ENCODE results near the gene NETO1. TPM values are rescaled to one million over a fixed set of nuclear protein-coding genes. Genes with fewer than 3 reads are reported as not detected.

Gene NETO1
- total RNA-seq, 1 donor from 2014 or later: 0.89 TPM

GRCh38 chr18:72846736-72847533 is 20.9 kb downstream of the NETO1 start:
- DNase-seq (ENCODE audit: low read depth): no peak

GRCh38 chr18:72843743-72844142 is 24.0 kb downstream of the NETO1 start:
- DNase-seq (ENCODE audit: low read depth): no peak

GRCh38 chr18:72840109-72840508 is 27.7 kb downstream of the NETO1 start:
- DNase-seq (ENCODE audit: low read depth): no peak

GRCh38 chr18:72834731-72835130 is 33.1 kb downstream of the NETO1 start:
- no peak for DNase-seq (ENCODE audit: low read depth)

- DNase-seq (ENCODE audit: low read depth): no peak
Observed at GRCh38 chr18:72833471-72833870, 34.3 kb downstream of the NETO1 start.

GRCh38 chr18:72830109-72830508 is 37.7 kb downstream of the NETO1 start:
- DNase-seq (ENCODE audit: low read depth): peak; percentile 6

GRCh38 chr18:72828601-72829000 is 39.2 kb downstream of the NETO1 start:
- no peak for DNase-seq (ENCODE audit: low read depth)

- no peak for DNase-seq (ENCODE audit: low read depth)
Observed at GRCh38 chr18:72826736-72827135, 41.1 kb downstream of the NETO1 start.

- no peak for DNase-seq (ENCODE audit: low read depth)
Observed at GRCh38 chr18:72823345-72823744, 44.4 kb downstream of the NETO1 start.

GRCh38 chr18:72822202-72822601 is 45.6 kb downstream of the NETO1 start:
- no peak for DNase-seq (ENCODE audit: low read depth)

GRCh38 chr18:72820571-72820970 is 47.2 kb downstream of the NETO1 start:
- DNase-seq (ENCODE audit: low read depth): no peak

GRCh38 chr18:72819050-72819449 is 48.7 kb downstream of the NETO1 start:
- DNase-seq (ENCODE audit: low read depth): no peak

GRCh38 chr18:72811047-72811446 is 56.7 kb downstream of the NETO1 start:
- peak; percentile 0 for DNase-seq (ENCODE audit: low read depth)

- no peak for DNase-seq (ENCODE audit: low read depth)
Observed at GRCh38 chr18:72808680-72809079, 59.1 kb downstream of the NETO1 start.

- DNase-seq (ENCODE audit: low read depth): no peak
Observed at GRCh38 chr18:72799106-72799505, 68.7 kb downstream of the NETO1 start.

GRCh38 chr18:72783530-72783929 is 84.3 kb downstream of the NETO1 start:
- DNase-seq (ENCODE audit: low read depth): no peak

GRCh38 chr18:72774914-72775313 is 92.9 kb downstream of the NETO1 start:
- DNase-seq (ENCODE audit: low read depth): no peak

GRCh38 chr18:72772916-72773315 is 94.9 kb downstream of the NETO1 start:
- no peak for DNase-seq (ENCODE audit: low read depth)

GRCh38 chr18:72768681-72769229 is 99.0 kb downstream of the NETO1 start:
- DNase-seq (ENCODE audit: low read depth): no peak

- peak; percentile 58 for DNase-seq (ENCODE audit: low read depth)
Observed at GRCh38 chr18:72762515-72763122, 105.2 kb downstream of the NETO1 start.

- DNase-seq (ENCODE audit: low read depth): no peak
Observed at GRCh38 chr18:72752220-72752619, 115.6 kb downstream of the NETO1 start.

GRCh38 chr18:72742002-72742401 is 125.8 kb downstream of the NETO1 start:
- DNase-seq (ENCODE audit: low read depth): peak; percentile 22

GRCh38 chr18:72738136-72738535 is 129.7 kb downstream of the NETO1 start:
- peak; percentile 68 for DNase-seq (ENCODE audit: low read depth)

Data from renal cortical epithelial cell (primary cell).